Osteoblast (primary cell): ENCODE measurements around the gene BNIP5. TPM values are rescaled to one million over a fixed set of nuclear protein-coding genes. Genes with fewer than 3 reads are reported as not detected.
A peak's percentile ranks its signal among the peaks of the same experiment; 100 is the strongest.

Experiments used
- DNase-seq: peaks from one replicate; pipeline ENCODE4 v3.0.0; 2011; ENCODE audit warnings: low spot score, mixed read lengths; ENCODE audit not compliant: insufficient read length; ENCODE audit errors: missing footprints
- H2AFZ ChIP-seq: 2 replicates; pipeline ENCODE4 v1.6.0; 2011; ENCODE audit warnings: mild to moderate bottlenecking, low read length
- H3K27ac ChIP-seq: 2 replicates; pipeline ENCODE4 v1.5.1; 2011; ENCODE audit warnings: mild to moderate bottlenecking, low read depth, low read length, moderate library complexity
- H3K27me3 ChIP-seq: 2 replicates; pipeline ENCODE4 v1.6.0; 2012; ENCODE audit warnings: mild to moderate bottlenecking, control low read depth, inconsistent platforms, low read length, moderate library complexity; ENCODE audit not compliant: insufficient read depth
- H3K36me3 ChIP-seq: 2 replicates; pipeline ENCODE4 v1.5.1; 2011; ENCODE audit warnings: mild to moderate bottlenecking, low read length, control low read depth, moderate library complexity; ENCODE audit not compliant: insufficient read depth
- H3K4me1 ChIP-seq: 2 replicates; pipeline ENCODE4 v1.5.1; 2011; ENCODE audit warnings: mild to moderate bottlenecking, low read length, control low read depth, moderate library complexity; ENCODE audit not compliant: insufficient read depth
- H3K4me2 ChIP-seq: 2 replicates; pipeline ENCODE4 v1.6.0; 2011; ENCODE audit warnings: mild to moderate bottlenecking, low read length; ENCODE audit not compliant: insufficient read depth
- H3K4me3 ChIP-seq: fragments of 200-600 bp; sonication (generic); 3 replicates; pipeline ENCODE4 v1.5.1; 2012; ENCODE audit warnings: mild to moderate bottlenecking, low read length, inconsistent platforms; ENCODE audit not compliant: insufficient read depth
- H3K79me2 ChIP-seq: 2 replicates; pipeline ENCODE4 v1.6.0; 2012; ENCODE audit warnings: mild to moderate bottlenecking, low read length, control low read depth, inconsistent platforms; ENCODE audit not compliant: insufficient read depth
- H3K9me3 ChIP-seq: 2 replicates; pipeline ENCODE4 v1.5.1; 2011; ENCODE audit warnings: low read depth, low read length, control low read depth
- H4K20me1 ChIP-seq: 2 replicates; pipeline ENCODE4 v1.6.0; 2012; ENCODE audit warnings: mild to moderate bottlenecking, low read length, control low read depth; ENCODE audit not compliant: insufficient read depth
- total RNA-seq: library from RNA; depleted of rRNA; stranded (reverse); fragments of >200 nt; gene quantifications from 2 replicates; pipeline ENCODE4 v1.2.3, GENCODE V29; 2012
- TF ChIP-seq, protein P1 (sequence below): IDR thresholded peaks from 2 replicates; pipeline ENCODE4 v1.5.1; 2011; ENCODE audit warnings: mild to moderate bottlenecking, low read depth, low read length, moderate library complexity; ENCODE audit errors: extremely low read depth

BNIP5 gene
- total RNA-seq, 1 donor: not detected

DNA sequence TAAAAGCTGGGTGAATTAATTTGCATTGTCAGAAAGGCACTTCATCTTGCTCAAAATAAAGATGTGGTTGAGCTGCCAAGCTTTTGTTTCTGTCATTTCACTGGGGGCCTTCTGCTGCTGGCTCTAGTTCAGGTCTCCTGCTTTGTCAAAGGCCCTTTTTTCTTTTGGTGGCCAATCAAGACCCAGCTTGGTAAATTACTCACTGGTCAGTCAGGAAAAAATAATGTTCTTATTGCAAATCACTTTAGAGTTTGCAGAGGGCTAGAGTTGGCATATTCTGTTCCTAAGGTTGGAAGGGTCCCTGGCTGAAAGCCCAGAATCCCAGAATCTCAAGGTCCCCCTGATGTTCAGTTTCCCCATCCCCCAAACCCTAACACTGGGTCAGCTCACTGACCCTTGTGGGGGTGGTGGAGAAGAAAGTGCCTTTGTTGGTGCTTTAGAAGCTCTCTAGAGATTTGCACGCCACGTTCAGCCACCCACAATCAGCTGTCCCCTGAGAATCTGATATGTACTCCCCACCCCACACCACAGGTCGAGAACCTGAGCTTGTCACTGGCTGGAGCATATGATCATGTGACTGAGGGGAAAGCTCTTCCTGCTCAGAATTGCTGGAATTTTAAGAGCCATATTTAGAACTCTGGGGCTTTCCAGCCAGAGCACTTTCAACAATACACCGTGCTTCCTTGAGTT lies 21.7 kb upstream of the BNIP5 start:
- no peak overlapping the region for H3K4me3 ChIP-seq
- H3K4me2 ChIP-seq: peak overlapping the region; percentile 19
- DNase-seq: peak; percentile 74
- H3K27ac ChIP-seq: peak overlapping the region; percentile 70
- no peaks in the 10 kb centered on the region for H3K36me3 ChIP-seq
- TF ChIP-seq, protein P1, sequence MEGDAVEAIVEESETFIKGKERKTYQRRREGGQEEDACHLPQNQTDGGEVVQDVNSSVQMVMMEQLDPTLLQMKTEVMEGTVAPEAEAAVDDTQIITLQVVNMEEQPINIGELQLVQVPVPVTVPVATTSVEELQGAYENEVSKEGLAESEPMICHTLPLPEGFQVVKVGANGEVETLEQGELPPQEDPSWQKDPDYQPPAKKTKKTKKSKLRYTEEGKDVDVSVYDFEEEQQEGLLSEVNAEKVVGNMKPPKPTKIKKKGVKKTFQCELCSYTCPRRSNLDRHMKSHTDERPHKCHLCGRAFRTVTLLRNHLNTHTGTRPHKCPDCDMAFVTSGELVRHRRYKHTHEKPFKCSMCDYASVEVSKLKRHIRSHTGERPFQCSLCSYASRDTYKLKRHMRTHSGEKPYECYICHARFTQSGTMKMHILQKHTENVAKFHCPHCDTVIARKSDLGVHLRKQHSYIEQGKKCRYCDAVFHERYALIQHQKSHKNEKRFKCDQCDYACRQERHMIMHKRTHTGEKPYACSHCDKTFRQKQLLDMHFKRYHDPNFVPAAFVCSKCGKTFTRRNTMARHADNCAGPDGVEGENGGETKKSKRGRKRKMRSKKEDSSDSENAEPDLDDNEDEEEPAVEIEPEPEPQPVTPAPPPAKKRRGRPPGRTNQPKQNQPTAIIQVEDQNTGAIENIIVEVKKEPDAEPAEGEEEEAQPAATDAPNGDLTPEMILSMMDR: no peak
- no peaks in the 10 kb centered on the region for H3K79me2 ChIP-seq
- no peaks in the 10 kb centered on the region for H3K9me3 ChIP-seq
- peaks cover 31% of the 10 kb centered on the region for H3K4me1 ChIP-seq
- peak overlapping the region; percentile 35 for H2AFZ ChIP-seq
- H4K20me1 ChIP-seq: no peaks in the 10 kb centered on the region
- H3K27me3 ChIP-seq: no peaks in the 10 kb centered on the region

DNA sequence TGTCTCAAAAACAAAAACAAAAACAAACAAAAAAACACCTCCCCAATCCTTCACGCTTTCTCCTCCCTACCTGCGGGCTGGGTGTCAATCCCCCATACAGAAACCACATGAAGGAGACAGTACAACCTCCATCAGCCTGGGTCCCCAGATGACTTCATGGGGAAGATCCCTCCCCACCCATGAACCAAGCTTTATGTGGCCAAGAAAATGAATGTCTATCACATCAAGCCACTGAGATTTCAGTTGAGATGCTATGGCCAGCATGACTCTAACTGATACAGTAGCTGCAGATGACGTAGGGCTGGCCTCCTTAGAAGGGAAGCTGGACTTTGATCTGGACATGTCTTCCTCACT lies 21.2 kb upstream of the BNIP5 start:
- TF ChIP-seq, protein P1: no peak
- Histone ChIP-seq H3K27me3 (no peaks in the 10 kb centered on the region), H3K27ac (peak overlapping the region; percentile 70), H3K4me3 (no peak overlapping the region), H3K4me1 (peaks cover 37% of the 10 kb centered on the region), H4K20me1 (no peaks in the 10 kb centered on the region), H3K79me2 (no peaks in the 10 kb centered on the region), H3K9me3 (no peaks in the 10 kb centered on the region), H2AFZ (no peak overlapping the region), H3K4me2 (peak overlapping the region; percentile 19), H3K36me3 (no peaks in the 10 kb centered on the region)
- DNase-seq: peak; percentile 48

DNA sequence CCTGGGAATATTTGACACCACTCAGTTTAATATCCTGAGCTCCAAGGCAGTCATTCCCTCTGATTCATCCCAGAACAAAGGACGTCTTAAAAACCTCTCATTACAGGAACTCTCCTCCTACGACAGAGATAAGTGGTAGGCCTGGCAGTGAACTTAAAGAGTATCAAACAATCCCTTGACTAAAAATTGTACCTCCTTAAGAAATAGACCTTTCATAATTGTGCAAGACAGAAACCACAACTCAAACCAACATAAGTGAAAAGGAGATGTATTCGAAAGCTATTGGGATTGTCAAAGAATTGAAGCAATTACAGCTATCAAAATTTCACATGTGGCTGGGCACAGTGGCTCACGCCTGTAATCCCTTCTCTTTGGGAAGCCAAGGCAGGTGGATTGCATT lies 19.1 kb upstream of the BNIP5 start:
- Histone ChIP-seq H3K79me2 (no peaks in the 10 kb centered on the region), H4K20me1 (no peaks in the 10 kb centered on the region), H3K4me1 (peaks cover 47% of the 10 kb centered on the region), H3K27ac (peak overlapping the region; percentile 64), H3K9me3 (no peaks in the 10 kb centered on the region), H3K27me3 (no peaks in the 10 kb centered on the region), H3K36me3 (no peaks in the 10 kb centered on the region), H3K4me3 (no peak overlapping the region), H2AFZ (no peak overlapping the region), H3K4me2 (no peak overlapping the region)
- TF ChIP-seq, protein P1: no peak
- DNase-seq: no peak

DNA sequence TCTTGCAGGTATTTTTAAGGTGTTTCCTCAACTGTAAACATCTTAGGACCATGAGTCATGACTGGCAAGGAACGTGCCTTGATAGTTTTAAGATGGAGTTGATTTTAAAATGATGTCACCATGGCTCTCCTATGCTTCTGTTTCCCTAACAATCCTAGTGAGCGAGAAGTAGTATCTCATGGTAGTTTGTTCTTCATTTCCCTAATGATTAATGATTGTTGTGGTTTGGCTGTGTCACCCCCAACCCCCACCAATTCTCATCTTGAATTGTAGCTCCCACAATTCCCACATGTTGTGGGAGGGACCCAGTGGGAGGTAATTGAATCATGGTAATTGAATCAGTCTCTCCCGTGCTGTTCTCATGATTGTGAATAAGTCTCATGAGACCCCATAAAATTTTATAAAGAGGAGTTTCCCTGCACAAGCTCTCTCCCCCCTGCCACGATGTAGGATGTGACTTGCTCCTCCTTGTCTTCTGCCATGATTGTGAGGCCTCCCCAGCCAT lies 16.8 kb upstream of the BNIP5 start:
- peak overlapping the region; percentile 95 for H3K27ac ChIP-seq
- TF ChIP-seq, protein P1: no peak
- peak; percentile 62 for DNase-seq
- no peaks in the 10 kb centered on the region for H4K20me1 ChIP-seq
- H2AFZ ChIP-seq: no peak overlapping the region
- no peak overlapping the region for H3K4me3 ChIP-seq
- no peak overlapping the region for H3K4me2 ChIP-seq
- H3K4me1 ChIP-seq: peaks cover 43% of the 10 kb centered on the region
- no peaks in the 10 kb centered on the region for H3K36me3 ChIP-seq
- H3K9me3 ChIP-seq: no peaks in the 10 kb centered on the region
- no peaks in the 10 kb centered on the region for H3K79me2 ChIP-seq
- H3K27me3 ChIP-seq: no peaks in the 10 kb centered on the region
